Amygdala (tissue), 56 donors: ENCODE data around the gene RNF150.

ENCODE experiments used
- DNase-seq, 56 donors: peaks; one replicate each; lab custom pipeline; 2025; lab: John Stamatoyannopoulos, UW

The RNF150 gene

DNA sequence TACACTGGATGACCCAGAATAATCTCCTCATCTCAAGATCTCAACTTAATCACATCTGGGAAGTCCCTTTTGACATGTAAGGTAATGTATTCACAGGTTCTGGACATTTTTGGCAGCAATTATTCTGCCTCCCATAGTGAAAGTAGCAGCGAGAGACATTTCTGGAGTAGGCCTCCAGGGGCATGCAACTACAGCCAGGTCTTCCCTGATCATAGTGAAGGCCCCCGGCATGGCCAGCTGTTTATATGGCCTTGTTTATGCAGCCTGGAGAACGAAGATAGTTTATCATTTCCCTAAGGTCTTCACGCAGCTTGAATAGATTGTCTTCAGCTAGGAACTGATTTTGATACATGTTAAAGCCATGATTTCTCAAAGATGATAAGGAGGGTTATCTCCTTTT lies 139.9 kb downstream of the RNF150 start:
- DNase-seq = no peak

DNA sequence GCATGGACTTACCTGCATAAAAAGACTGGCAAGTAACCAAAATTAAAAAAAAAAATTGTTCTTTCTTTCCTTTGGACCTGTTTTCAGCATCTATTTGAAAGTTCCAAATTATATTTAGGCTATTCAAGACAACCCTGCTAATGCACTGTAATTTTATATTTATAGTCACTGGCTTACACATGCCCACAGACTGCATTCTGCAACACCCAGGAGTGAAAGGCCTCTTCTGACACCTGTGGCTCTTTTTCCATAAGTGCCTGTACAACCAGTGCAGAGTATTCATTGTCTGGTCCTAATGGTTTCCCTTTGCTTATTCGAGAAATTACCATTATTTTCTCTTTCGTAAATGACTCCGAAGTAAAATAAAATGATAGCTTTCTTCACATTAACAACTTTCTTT lies 143.3 kb downstream of the RNF150 start:
- DNase-seq = no peak

DNA sequence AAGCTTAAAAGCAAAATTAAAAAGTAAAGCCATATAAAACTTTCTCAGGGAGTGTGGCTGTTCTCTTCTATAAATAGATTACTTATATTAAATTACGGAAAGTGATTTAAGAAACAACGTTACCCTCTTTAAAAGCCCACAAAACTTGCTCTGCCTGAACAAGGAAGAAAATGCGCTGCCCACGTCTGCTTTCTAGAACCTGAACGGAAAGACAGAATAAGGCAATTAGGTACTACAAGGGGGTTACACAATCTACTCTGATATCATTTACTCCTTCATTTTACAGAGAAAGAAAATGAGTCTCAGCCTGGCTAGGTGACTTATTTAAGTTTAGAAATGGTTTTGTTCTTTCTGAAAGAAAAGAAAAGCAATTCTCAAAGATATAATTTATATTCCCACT lies 147.2 kb downstream of the RNF150 start:
- DNase-seq = no peak

DNA sequence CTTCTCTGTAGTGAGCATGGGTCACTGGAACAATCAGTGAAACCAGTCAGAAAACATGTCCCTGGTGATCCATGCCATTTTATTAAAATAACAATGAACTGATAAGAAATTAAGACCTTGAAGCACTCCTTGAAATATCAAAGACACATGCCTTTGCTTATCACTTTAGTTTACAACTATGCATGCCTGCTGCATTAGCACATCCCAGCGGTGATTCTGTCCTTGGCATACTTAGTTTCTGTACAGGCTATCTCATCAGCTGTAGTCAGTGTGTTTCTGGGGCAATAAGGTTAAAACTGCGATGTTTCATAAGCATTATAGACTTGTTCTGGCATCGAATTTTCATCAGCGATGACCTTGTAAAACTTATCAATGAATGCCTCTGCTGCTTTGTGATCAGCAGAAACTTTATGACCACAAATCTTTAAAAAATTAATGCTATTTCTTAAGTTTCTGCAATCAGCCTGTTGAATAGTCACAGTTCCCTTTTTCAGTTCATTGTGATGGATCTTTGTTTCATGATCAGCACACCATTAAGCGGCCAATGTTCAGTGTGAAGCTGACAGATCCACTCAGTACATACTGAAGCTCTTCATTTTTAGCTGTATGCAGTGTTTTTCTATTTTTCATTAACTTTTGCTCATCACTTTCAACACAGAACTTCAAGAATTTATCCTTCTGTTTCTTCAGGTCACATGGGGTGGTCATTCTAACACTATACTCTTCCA lies 150.5 kb downstream of the RNF150 start:
- no peak for DNase-seq

DNA sequence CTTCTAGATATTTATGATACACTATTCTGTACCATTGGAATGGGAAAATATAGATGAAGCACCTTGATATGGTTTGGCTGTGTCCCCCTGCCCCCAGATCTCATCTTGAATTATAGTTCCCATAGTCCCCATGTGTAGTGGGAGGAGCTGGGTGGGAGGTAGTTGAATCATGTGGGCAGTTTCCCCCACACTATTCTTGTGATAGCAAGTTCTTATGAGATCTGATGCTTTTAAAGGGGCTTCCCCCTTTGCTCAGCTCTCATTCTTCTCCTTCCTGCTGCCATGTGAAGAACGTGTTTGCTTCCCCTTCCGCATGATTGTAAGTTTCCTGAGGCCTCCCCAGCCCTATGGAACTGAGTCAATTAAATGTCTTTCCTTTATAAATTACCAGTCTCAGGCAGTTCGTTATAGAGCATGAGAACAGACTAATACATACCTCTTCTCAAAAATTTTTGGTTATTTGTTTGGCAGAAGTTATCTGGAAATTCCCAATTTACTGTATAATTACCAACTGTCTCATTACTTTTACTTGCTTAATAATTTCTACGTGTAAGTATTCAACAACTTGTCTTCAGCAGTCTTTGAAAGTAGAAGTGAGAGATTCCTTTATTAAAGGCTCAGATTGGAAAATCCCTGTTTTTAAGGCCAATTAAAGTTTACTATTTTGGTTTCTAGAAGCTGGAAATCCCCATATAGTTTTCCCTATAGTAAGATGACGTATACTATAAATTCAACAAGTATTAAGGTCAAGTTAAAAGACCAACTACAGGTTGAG lies 152.7 kb downstream of the RNF150 start:
- DNase-seq = no peak

DNA sequence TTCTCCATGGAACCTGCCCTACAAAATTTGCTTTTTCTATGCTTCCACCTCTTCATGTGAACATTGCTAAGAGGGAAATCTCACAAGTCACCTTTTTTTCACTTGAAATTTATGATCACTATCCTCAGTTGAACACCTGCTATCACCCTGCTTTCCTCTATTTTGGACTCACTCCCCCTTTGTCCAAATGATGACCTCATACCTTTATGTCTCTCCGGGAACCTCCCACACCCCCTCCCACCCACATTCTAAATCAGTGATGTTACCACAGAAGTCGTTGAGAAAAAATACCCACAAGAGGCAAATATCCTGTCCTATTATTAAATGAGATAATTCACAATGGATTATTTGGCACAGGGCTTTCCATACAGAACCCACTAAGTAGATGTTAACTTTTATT lies 156.5 kb downstream of the RNF150 start:
- no peak for DNase-seq

DNA sequence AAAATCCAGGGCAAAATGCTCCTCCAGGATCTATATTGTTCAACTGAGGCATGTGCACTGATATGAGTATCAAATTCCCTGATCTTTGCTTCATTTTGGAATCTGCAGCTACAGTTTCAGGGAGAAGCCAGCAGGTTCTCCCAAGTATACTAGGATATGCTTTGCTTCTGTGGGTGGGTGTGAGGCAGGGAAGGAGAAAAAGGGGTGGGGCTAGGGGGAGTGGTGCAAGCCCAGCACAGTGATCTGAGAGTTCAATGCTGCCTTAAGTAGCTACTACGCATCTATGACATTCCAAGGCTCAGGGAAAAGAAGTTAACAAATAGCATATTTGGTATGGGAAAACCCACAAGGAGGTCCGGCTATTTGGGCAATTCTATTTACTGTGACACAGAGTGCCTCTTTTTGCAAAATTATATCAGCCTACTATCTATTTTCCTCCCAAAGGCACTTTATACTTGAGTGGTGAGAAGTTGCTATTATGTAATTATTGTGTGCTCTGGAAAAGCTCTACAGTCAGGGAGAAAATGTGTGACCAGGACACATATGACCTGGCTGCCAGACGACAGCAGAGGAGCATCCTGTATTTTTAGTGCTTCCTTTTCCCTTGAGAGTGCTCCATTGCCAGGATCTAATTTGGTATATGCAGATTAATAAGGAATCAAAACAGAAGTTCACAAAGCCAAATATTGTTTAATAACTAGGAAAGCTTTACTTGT lies 162.0 kb downstream of the RNF150 start:
- DNase-seq = no peak

DNA sequence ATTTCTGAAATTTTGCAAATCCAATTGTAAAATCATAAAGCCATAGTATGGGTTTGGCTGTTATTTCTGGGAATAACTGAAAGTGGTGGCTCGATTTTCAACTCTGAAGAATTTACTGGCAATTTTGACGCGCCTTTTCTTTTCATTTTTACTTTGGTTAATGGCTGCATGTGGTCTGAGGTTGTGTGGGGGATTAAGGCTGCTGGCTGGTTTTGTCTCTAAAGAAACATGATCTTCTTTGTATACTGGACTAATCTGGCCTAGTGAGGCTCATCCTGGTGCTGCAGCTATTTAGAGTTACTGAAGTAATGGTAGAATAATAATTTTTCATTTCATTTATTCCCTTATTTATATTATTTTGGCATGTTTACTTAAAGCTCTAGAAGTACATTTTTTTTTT lies 164.0 kb downstream of the RNF150 start:
- DNase-seq = no peak

DNA sequence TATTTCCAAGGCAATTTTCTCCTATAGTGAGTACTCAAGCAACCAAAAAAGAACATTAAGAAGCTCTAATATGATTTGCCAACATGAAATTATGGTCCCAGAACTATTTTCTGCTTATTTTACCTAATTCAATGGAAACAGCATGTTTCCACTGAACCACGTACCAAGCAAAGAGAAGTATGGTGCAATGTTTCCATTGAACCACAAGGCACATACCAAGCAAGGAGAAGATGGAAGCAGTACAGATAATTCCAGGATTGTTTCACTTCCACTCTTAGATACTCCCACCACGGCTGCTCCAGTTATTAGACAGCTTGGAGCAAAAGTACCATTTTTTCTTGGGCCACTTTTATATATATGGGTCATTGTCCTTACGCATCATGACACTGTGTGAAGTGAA lies 164.9 kb downstream of the RNF150 start:
- DNase-seq = no peak

DNA sequence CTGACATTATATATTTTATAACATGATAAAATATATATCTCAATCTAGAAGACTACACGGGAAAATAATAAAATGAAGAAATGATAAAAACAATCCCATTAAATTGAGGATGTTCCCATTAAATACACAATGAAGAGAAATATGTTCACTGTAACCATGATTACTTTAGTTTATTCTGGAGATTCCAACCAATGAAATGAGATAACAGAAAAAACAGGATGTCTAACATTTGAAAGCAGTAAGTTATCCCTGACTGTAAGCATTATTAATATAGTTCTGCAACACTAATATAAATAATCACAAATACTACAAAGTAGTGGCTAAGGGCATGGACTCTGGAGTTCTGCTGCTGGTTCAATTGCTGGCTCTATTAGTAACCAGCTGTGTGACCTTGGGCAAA lies 169.4 kb downstream of the RNF150 start:
- no peak for DNase-seq

DNA sequence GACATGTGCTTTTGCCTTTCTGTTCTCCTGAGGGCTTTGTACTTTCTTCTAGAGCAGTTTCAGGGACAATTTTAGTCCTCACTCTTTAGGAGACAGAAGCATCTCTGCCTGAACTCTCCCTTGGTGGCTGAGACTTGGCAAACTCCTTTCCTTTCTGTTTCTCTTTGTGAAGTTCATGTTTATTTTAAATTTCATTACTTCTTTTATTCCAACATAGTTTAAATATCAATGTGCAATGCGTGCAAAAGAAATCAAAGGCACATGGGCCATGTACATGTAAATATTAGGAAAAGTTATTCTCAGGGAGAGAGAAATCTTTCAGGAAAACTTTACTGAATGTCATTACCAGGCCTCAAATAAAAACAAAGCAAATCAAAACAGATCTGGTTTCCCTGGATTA lies 177.6 kb downstream of the RNF150 start:
- no peak for DNase-seq

DNA sequence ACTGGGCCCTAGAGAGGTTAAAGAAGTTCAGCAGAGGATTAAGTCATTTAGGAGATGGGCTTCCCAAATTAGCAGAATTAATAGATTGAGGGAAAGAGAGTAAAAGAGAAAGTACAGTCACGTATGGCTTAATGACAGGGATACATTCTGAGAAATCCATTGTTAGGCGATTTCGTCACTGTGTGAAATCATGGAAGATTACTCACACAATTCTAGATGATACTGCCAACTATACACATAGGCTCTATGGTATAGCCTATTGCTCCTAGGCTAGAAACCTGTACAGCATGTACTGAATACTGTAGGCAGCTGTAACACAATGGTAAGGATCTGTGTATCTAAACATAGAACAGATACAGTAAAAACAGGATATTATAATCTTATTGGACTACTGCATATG lies 180.6 kb downstream of the RNF150 start:
- DNase-seq = no peak

DNA sequence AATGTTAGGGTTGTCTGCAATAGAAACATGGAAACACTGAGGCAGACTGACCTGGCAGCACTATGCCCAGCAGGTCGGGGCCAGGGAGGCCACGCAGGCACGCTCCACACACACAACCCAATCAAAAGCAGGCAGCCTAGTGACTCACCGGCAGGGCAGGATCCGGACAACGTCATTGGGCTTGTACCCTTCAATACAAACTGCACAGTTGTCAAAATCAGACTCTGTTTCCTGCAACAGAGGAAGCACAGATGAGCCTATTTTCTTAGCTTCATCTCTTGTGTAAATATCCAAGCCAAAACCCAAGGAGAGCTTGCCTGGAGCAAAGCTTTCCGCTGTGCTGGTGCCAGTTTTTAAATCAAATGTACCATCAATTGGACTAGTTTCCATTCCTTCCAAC lies 185.8 kb downstream of the RNF150 start:
- no peak for DNase-seq

DNA sequence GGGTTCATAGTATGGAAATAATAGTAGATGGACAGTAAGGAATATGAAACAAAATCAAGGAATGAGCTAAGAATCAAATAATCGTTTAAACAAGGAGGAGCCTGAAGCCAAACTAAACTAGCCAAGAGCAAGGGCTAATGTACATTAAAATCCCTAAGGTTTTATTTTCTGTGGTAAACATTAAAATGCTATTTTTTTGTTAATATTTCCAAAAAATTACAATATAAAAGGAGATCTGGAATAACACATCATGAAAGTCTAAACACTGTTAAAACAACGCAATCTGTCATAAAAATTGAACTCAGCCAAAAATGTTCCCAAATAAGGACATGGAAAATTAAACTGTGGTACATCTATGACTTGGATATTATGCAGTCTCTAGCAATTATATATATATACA lies 188.2 kb downstream of the RNF150 start:
- no peak for DNase-seq

DNA sequence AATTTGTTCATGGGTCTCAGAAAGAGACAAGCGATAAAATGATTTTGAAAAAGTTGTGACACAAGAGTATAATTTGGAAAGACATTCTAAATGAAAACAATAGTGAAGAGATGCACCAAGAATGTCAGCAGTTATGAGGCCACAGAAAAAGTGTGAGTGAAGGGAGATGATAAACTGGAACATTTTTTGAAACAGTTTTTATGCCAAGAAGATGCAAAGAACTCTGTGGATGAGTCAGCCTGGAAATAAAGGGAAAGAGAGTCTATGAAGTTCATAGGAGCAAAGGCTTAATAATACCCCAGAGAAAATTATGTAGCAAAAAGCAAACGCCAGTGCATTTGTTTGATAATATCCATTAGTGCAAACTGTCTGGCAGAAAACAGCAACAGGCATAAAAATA lies 188.7 kb downstream of the RNF150 start:
- DNase-seq = no peak

DNA sequence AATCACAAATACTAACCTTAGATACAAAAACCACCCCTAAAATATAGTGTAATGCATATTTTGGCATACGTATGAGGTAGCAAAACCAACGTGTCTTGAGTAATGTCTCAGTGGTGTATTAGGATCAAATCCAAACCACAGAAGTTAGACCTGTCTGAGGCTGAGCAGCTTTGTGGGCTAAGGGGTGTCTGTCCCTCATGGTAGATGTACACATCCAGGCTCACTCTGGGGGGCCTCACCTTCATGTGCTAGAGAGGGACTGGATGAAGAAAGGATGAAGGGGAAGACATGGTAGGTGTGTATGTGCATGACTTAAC lies 189.1 kb downstream of the RNF150 start:
- no peak for DNase-seq

DNA sequence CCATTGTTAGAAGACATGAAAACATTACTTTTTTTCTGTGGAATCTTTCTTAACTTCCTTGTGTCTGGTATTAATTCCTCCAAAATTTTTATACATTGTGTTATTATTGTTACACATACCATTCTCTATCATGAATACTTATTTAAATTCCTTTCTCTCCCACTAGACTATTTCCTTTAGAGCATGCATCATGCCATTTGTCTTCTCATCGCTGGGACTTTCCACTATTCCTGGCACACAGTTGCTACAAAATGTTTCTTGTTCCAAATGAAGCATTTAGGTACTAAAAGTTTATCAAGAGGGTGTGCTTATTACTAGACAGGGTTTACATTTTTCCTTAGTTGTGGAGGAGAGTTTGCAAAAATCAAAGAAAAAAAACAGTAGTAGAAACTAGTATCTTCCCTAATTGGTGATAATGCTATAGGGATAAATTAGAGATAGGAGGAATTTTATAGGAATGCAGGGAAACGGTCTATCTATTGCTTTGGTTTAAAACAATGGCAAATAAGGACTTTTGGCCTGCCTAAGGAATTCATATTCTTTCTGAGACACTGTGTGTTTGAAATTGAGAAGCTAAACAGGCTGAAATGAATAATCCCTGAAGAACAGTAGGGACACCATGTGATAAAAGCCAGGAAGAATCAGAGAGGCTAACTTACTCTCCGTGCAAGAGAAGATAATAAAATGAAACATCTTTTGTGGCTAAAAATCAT lies 189.6 kb downstream of the RNF150 start:
- no peak for DNase-seq

DNA sequence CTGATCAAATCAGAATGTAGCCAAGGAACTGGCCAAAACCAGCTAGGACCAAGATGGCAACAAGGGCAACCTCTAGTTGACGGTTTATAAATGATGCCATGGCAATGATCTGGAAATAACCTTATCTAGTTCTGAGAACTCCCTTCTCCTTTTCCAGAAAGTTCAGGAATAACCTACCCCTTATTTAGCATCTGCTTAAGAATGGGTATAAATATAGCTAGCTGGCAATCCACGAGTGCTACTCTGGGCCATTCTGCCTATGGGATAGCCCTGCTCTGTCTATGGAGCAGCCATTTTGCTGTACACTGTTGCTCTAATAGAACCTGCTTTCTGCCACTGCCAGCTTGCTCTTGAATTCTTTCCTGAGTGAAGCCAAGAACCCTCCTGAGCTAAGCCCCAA lies 192.7 kb downstream of the RNF150 start:
- no peak for DNase-seq

DNA sequence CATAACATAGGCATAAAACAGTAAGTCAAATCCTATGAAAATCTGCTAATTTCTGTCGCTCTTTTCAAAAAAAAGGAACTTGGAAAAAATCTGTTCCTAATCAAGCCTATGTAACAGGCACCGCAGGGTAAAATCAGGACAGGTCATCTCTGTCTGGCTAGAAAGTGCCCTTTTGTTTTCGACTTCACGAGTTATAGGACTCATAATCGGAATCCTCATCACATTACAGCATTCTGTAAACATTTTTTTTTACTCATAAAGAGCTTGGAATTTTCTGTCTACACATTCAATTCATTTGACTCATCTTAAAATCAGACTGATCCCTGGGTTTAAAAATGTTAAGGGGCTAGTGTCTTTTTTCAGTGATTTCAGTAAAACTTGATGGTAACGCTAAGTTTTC lies 195.4 kb downstream of the RNF150 start:
- DNase-seq = no peak

DNA sequence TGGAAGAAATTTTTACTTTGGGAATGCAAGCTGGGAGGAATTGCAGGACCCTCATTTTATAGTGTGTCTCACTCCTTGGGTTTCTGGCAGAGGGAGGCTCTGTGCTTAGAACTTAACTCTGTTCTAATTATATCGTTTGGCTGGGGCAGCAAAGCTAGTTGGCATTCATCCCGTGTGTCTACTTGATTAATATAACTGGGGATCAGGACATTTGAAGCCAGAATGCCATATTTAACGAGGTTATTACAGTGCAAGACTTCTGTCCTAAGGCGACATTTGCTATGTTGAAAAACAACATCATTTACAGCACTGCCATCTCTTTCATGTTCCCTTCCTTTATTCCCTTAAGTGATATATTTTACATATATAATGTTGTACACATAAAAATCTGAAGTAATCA lies 198.0 kb downstream of the RNF150 start:
- DNase-seq = no peak

DNA sequence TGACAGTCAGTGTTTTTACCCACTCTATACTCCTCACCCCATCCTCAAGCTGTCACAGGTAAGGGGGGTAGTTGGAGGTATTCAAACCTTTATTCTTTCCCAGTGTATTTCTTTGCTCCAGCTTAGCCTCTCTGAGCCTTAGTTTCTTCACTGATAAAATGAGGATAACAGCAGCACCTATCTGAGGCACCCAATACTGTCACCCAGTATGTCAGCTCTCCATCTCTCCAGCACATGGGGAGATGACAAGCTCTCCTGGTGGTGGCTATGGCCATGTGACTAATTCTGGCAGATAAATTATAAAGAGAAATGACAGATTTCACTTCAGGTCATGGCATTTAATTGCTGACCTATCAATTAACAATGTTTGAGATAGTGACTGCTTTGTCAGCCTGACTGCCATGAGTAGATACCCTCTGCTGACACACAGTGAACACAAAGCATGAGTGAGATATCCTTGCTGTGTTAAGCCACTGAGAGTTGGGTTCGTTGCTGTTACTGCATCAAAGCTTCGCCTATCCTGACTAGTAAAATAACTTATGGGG lies 200.7 kb downstream of the RNF150 start:
- no peak for DNase-seq
